ENCODE data around the gene TNS4. TPM values are rescaled to one million over a fixed set of nuclear protein-coding genes. Genes with fewer than 3 reads are reported as not detected.

The TNS4 gene
- total RNA-seq, 2 experiments from 2014 or later: 0.22 to 0.97 TPM

GRCh38 chr17:40469805-40470675 is 31.4 kb downstream of the TNS4 start:
- Histone ChIP-seq H3K4me3 (ENCODE audit: low read depth, low read length, poor library complexity, severe bottlenecking) (no peak overlapping the region), H3K36me3 (ENCODE audit: insufficient read depth, low read length) (no peaks in the 10 kb centered on the region), H3K27ac (ENCODE audit: low read depth, low read length, poor library complexity, severe bottlenecking) (no peak overlapping the region), H3K9me3 (ENCODE audit: low read length) (no peaks in the 10 kb centered on the region), H2AFZ (ENCODE audit: low read length) (no peak overlapping the region), H4K20me1 (ENCODE audit: insufficient read depth, low read length) (no peaks in the 10 kb centered on the region), H3K4me1 (ENCODE audit: insufficient read depth, low read length, poor library complexity, severe bottlenecking) (no peaks in the 10 kb centered on the region), H3K4me2 (ENCODE audit: low read length) (no peak overlapping the region), H3K9me2 (ENCODE audit: insufficient read depth, low read length) (no peaks in the 10 kb centered on the region), H3K79me2 (ENCODE audit: insufficient read depth, low read depth, low read length) (no peaks in the 10 kb centered on the region)
- no peak for DNase-seq (ENCODE audit: low spot score)
- no peak for TF ChIP-seq EZH2phosphoT487 (IDR thresholded peaks at IDR 0.05; ENCODE audit: borderline replicate concordance, low read depth, low read length)
- TF ChIP-seq CTCF (conservative IDR thresholded peaks at IDR 0.05; ENCODE audit: low read length): no peak
- CTCF ChIA-PET (ENCODE audit: unreplicated experiment): no interaction called here
- POLR2A ChIA-PET: no interaction called here
- BruUV-seq (replicated peaks): no TSS peak
- intact Hi-C loops (cut with micrococcal nuclease; ENCODE audit: unreplicated experiment): no loop called here

DNA sequence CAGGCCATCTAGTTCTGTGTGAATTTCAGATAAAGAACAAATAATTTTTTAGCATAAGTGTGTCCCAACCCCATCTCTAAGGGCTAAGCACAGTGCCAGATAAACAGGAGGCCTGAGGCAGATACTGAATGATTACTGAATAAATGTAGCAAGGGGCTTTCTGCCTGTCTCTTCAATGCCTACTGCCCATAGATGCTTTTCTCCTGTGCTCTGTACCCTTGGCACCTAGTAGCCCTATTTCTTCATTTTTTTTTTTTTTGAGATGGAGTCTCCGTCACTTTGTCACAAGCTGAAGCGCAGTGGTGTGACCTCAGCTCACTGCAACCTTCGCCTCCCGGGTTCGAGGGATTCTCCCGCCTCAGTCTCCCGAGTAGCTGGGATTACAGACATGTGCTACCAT is 32.9 kb downstream of the TNS4 start:
- no peaks in the 10 kb centered on the region for H4K20me1 ChIP-seq (ENCODE audit: insufficient read depth, low read length)
- no peak overlapping the region for H3K4me2 ChIP-seq (ENCODE audit: low read length)
- intact Hi-C loops (cut with micrococcal nuclease; ENCODE audit: unreplicated experiment): no loop called here
- H3K9me2 ChIP-seq (ENCODE audit: insufficient read depth, low read length): no peaks in the 10 kb centered on the region
- POLR2A ChIA-PET: interaction anchor here (1.0 kb wide), 1 partner anchor 13 kb away, joined by 7 read pairs; no protein-coding TSS in a partner anchor
- BruUV-seq (replicated peaks): no TSS peak
- no peaks in the 10 kb centered on the region for H3K36me3 ChIP-seq (ENCODE audit: insufficient read depth, low read length)
- DNase-seq (ENCODE audit: low spot score): no peak
- no peak overlapping the region for H2AFZ ChIP-seq (ENCODE audit: low read length)
- H3K9me3 ChIP-seq (ENCODE audit: low read length): no peaks in the 10 kb centered on the region
- H3K4me3 ChIP-seq (ENCODE audit: low read depth, low read length, poor library complexity, severe bottlenecking): no peak overlapping the region
- no peak overlapping the region for H3K27ac ChIP-seq (ENCODE audit: low read depth, low read length, poor library complexity, severe bottlenecking)
- CTCF ChIA-PET (ENCODE audit: unreplicated experiment): no interaction called here
- H3K4me1 ChIP-seq (ENCODE audit: insufficient read depth, low read length, poor library complexity, severe bottlenecking): no peaks in the 10 kb centered on the region
- TF ChIP-seq EZH2phosphoT487 (IDR thresholded peaks at IDR 0.05; ENCODE audit: borderline replicate concordance, low read depth, low read length) (no peak), CTCF (conservative IDR thresholded peaks at IDR 0.05; ENCODE audit: low read length) (no peak)
- no peaks in the 10 kb centered on the region for H3K79me2 ChIP-seq (ENCODE audit: insufficient read depth, low read depth, low read length)

- TF ChIP-seq CTCF (conservative IDR thresholded peaks at IDR 0.05; ENCODE audit: low read length) (no peak), EZH2phosphoT487 (IDR thresholded peaks at IDR 0.05; ENCODE audit: borderline replicate concordance, low read depth, low read length) (no peak)
- Histone ChIP-seq H3K4me3 (ENCODE audit: low read depth, low read length, poor library complexity, severe bottlenecking) (no peak overlapping the region), H2AFZ (ENCODE audit: low read length) (no peak overlapping the region), H3K79me2 (ENCODE audit: insufficient read depth, low read depth, low read length) (no peaks in the 10 kb centered on the region), H3K9me3 (ENCODE audit: low read length) (no peaks in the 10 kb centered on the region), H3K36me3 (ENCODE audit: insufficient read depth, low read length) (no peaks in the 10 kb centered on the region), H3K4me2 (ENCODE audit: low read length) (no peak overlapping the region), H4K20me1 (ENCODE audit: insufficient read depth, low read length) (no peaks in the 10 kb centered on the region), H3K4me1 (ENCODE audit: insufficient read depth, low read length, poor library complexity, severe bottlenecking) (no peaks in the 10 kb centered on the region), H3K27ac (ENCODE audit: low read depth, low read length, poor library complexity, severe bottlenecking) (no peak overlapping the region), H3K9me2 (ENCODE audit: insufficient read depth, low read length) (no peaks in the 10 kb centered on the region)
- CTCF ChIA-PET (ENCODE audit: unreplicated experiment): interaction anchor here (0.6 kb wide), 1 partner anchor 32 kb away, joined by 3 read pairs; no protein-coding TSS in a partner anchor
- intact Hi-C loops (cut with micrococcal nuclease; ENCODE audit: unreplicated experiment): no loop called here
- DNase-seq (ENCODE audit: low spot score): no peak
- no TSS peak for BruUV-seq (replicated peaks)
- POLR2A ChIA-PET: interaction anchor here (1.0 kb wide), 1 partner anchor 12 kb away, joined by 7 read pairs; no protein-coding TSS in a partner anchor
Observed at GRCh38 chr17:40467281-40467867, 34.0 kb downstream of the TNS4 start.
